HG03432 (cell line): ENCODE data around the gene FPGS.
A peak's percentile ranks its signal among the peaks of the same experiment; 100 is the strongest.
"Not testable (repeated sequence)": the region's sequence is repeated elsewhere in the genome, so short reads cannot be mapped to it uniquely, and the experiment has no call there.

Experiments
- ATAC-seq: cut with Tn5 transposase; IDR thresholded peaks from one replicate; pipeline ENCODE4 v1.9.1; 2021; ENCODE audit warnings: mild to moderate bottlenecking, moderate library complexity; ENCODE audit not compliant: unreplicated experiment

The FPGS gene

GRCh38 chr9:127802576-127803443 is at the start of gene FPGS:
FPGS (plus strand) TSS chr9:127802882; CDS start chr9:127802925, 43 bp downstream.
- peak; percentile 74 for ATAC-seq

DNA sequence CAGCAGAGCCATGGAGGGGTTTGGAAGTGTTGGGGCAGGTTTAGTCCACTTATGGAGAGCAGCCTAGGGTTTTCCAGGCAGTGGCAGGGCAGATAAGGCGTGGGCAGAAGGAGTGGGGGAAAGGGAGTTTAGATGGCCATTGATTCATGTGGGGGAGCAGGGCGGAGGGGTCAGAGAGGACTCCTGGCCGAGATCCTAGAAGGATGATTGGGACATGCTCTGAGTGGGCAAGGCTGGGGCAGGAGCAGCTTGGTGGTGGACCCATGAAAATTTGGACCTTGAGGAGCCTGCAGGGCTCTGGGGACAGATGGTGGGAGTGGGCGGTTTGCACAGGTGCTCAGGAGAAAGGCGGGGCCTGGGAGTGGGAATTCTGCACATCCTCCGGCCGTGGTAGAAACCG is 49.5 kb upstream of the FPGS start:
- no peak for ATAC-seq

- ATAC-seq: no peak
Measured at GRCh38 chr9:127753622-127754021, 49.1 kb upstream of the FPGS start.

GRCh38 chr9:127754099-127755060 is 48.3 kb upstream of the FPGS start:
- no peak for ATAC-seq

DNA sequence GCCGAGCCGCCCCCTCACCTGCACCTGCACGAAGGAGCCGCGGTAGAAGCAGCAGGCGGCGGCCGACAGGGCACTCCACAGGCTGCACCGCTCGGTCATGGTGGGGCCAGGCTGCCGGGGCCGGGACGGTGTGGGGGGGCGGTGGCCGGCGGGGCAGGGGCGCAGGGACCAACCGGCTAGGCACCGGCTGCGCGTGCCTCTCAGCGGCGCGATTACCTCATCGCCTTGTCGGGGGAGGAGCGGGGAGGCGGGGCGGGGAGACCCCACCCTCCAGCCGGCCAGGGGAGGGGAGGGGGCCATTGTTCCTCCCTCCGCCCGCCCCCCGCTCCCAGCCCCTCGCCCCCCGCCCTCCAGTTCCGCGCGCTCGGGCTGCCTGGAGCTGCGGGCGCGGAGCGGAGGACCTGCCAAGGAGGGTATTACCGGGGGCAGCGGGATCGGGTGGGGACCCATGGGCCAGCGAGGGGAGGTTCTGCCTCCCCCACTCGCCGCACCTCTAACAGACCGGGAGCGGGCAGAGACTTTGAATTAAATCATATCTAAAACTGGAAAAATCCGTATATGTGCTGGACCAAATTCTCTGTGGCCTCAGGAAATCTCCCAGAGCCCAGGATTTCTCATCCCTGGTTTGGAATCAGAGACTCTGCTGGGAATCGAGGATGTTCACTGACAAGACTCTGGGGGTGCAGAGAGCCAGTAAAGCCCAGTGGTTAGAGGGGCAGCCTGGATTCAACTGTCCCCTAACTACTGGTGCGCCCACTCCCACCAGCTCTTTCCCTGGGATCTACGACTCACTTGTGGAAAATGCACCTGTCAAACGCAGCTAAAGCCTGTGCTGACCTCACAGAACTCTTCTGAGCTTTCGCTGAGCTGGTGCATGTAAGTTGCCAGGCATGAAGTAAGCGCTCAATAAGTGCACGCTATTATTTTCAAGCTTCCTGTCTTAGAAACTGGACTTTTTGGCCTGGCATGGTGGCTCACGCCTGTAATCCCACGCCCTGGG is 47.3 kb upstream of the FPGS start:
- no peak for ATAC-seq

- ATAC-seq: no peak
Measured at GRCh38 chr9:127756233-127756632, 46.4 kb upstream of the FPGS start.

- ATAC-seq: not testable (repeated sequence)
Measured at GRCh38 chr9:127756776-127757175, 45.9 kb upstream of the FPGS start.

- no peak for ATAC-seq
Measured at GRCh38 chr9:127758843-127759242, 43.8 kb upstream of the FPGS start.

DNA sequence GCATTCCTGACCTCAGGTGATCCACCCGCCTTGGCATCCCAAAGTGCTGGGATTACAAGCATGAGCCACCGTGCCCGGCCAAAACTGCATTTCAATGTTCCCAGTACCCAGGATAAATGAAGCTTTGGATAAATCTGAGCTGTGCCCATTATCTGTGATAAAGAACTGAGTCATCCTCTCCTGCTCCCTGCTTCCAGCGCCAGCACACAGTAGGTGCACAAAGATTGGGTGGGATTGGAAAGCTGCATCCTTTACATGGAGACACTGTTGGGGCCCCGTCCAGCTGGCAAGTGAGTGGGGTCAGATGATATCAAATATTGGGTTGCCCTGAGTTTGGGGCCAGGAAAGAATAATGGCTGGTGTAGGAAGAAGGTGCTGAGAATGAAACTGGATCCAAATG is 41.6 kb upstream of the FPGS start:
- ATAC-seq: no peak

DNA sequence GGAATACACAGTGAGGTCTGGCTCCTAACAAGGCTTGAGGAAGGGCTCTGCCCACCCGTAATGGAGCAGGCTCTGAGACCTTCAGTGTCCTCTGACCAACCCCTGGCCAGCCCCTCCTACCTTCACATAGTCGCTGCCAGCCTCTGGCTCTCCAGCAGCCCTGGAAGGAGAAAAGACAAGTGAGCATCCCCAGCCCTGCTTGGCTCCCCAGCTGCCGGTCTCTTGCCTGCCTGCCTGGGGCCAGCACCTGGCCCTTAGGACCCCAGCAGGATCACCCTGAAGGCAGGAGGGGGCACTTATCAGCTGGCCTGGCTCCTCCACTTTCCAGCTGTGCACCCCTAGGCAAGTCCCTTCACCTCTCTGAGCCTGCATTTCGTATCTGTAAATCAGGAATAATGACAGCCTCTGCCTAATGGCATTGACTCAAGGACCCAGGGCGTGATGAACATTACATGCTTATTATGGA is 41.2 kb upstream of the FPGS start:
- no peak for ATAC-seq

DNA sequence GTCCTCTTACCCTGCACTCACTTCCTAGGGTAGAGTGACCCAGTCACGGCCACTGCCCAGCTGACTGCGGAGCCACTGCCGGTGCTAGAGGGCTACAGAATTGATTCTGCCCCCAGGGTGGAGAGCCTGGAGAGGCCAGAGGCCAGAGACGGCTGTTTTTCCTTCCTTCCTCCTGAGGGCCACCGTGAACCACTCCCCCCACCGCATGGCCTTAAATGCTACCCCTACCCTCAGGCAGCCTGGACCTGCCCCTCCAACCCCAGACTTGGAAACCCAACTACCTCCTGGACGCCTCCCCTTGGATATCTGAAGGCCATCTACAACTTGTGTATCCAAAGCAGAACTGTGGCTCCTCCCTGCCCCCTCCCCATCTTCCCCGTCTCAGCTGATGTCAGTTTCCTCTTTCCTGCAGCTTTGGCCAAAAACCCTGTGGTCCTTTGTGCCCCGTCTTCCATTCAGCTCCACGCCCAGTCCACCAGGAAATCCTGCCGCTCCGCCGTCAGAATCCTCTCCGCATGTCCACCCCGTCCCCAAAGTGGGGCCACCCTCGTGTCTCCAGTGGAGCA is 40.5 kb upstream of the FPGS start:
- ATAC-seq: no peak

DNA sequence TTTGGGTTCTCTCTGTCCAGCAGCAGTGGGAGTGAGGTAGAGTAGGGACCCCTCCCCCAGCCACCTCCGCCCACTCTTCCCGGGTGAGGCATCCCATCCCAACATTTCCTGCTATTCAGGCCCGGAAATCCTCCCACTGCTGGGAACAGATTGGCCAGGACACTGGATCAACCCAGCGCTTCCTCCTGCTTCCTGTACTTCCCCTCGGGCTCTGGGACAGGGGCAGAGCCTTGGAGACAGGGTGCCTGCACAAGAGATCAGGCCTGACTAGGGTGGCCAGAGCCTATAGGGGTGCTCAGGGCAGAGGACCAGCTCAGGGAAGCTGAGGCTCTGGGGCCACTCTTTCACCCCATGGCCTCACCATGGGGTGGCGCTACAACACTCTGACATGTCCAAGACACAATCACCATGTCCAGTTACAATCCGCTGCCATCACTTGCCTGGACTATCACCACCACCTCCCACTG is 38.7 kb upstream of the FPGS start:
- ATAC-seq: no peak

DNA sequence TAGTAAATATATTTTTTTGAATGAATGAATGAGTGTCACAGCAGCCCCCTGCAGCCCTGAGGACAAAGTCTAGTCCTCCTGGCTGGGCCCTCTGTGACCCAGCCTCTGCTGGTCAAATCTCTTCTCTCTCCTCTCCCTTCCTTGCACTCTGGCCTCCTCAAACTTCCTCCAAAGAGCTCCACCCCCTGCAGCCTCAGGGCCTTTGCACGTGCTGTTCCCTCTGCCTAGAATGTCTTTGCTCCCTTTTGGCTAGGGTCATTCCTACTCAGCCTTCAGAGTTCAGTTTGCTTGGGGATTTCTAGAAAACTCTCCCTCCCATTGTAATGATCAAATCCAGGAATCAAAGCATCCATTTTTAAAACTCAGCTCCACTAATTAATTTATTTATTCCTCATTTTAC is 37.3 kb upstream of the FPGS start:
- no peak for ATAC-seq

- ATAC-seq: no peak
Measured at GRCh38 chr9:127767410-127767809, 35.3 kb upstream of the FPGS start.

DNA sequence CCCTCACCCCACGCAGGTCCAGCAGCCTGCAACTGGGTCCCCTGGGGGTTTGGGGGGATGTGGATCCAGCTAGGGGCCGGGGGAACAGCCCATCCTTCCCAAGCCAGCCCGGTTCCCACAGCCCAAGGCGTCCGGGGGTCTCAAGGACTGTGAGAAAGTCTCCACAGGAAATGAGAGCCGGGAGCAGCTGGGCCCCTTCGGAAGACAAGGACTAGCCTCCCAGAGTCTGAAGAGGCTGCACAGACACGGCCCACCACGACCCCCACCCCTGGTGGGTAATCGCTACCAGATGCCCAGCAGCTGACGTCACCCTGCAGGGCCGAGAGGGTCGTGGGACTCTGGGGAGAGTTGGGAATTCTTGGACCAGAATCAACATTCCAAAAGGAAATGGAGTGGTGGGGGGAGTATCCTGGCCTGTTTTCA is 34.8 kb upstream of the FPGS start:
- no peak for ATAC-seq

DNA sequence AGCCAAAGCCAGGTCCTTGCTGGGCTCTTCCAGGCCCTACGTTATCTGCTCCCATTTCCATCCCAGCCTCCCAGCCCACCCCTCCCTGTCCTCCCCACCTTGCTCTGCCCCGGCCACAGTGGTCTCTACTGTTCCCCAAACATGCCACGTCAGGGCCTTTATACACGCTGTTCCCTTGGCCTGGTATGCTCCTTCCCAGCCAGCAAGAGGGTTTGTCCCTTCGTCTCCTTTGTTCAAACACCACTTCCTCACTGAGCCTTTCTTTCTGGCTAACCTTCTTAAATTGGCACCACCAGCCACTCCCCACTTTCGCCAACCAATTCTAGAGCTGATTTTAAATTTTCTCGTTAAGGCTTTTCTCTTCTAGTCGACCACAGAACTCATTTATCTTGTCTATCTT is 34.0 kb upstream of the FPGS start:
- ATAC-seq: no peak

- ATAC-seq: no peak
Measured at GRCh38 chr9:127769101-127769500, 33.6 kb upstream of the FPGS start.

DNA sequence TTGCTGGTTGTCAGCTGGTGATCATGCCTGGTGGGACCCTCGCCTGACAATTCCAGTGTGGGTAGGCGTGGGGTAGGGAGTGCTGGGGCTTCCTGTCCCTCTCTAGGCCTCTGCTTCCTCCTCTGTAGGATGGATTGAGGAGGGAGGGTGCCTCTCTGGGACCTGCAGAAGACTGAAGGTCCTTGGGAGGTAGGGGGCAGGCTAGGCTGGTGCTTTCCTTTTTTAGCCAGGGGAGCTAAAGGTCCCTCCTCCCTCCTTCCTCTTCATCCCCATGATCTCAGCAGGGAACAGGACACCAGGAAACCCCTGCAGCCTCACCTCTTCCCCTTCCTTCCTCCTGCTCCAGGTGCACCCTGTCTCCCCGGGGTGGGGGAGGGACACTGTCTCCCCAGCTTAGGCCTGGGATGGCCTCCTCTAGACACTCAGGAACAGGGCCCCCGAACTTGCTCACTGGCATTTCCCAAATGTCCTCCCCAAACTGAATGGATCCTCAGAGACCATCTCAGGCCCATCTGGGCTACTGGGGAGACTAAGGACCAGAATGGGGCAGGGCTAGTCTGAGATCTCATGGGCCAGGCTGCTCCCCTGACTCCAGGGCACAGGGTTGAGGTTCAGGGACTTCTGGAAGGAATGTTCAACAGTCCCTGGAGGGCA is 32.6 kb upstream of the FPGS start:
- ATAC-seq: no peak

DNA sequence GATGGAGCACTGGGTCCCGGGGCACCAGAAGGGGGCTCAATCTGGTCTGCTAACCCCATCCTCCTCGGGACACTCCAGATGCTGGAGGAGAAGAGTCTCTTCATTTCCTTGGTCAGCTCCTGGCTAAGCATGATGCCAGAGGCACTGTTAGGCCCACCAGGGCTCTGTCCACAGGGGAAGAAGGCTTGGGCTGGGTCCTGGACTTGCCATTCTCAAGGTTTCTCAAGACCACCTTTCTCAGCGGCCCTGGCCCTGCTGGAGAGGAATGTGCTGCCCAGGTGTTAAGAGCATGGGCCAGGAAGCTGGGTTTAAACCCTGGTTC is 32.1 kb upstream of the FPGS start:
- no peak for ATAC-seq
